ENCODE data around the gene POLR2H.

- no peak for TF ChIP-seq CEBPB (IDR thresholded peaks at IDR 0.05; ENCODE audit: low read depth, low read length)
- TF ChIP-seq ELK1 (IDR thresholded peaks at IDR 0.05; ENCODE audit: borderline replicate concordance, low read depth, low read length): no peak
- TF ChIP-seq CTCF (conservative IDR thresholded peaks at IDR 0.05; ENCODE audit: low read depth, low read length): no peak
- no peak for TF ChIP-seq USF2 (IDR thresholded peaks at IDR 0.05; ENCODE audit: low read depth, low read length)
- no peak for TF ChIP-seq POLR2A (IDR thresholded peaks at IDR 0.05; ENCODE audit: low read depth, low read length)
- TF ChIP-seq FOS (IDR thresholded peaks at IDR 0.05; ENCODE audit: low read depth, low read length): no peak
- TF ChIP-seq RCOR1 (IDR thresholded peaks at IDR 0.05; ENCODE audit: insufficient replicate concordance, low read length): no peak
- TF ChIP-seq MAZ (IDR thresholded peaks at IDR 0.05; ENCODE audit: borderline replicate concordance, low read depth, low read length): no peak
Measured at GRCh38 chr3:184337981-184338380, 23.5 kb upstream of the POLR2H start.

All from IMR-90 (cell line).